ENCODE data around the gene RCSD1.

DNA sequence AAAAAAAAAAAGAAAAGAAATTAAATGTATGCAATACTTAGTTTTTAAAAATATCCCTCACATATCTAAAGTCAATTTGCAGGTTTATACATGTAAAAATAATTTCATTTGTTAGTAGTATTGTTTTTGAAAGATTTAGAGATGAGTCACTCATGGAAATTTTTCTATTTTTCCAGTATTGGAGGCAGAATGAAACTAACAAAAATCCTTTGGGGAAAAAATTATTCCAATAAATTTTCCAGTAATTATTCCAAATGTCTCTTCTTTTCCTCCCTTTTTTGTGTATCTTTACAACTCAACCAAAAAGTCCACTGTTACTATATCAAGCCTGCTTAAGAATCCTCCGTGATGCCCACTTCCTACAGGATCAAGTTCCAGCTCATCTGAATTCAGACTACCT lies 121.6 kb downstream of the RCSD1 start:
- TF ChIP-seq CHD2 (IDR thresholded peaks at IDR 0.05; ENCODE audit: borderline replicate concordance, low read depth, low read length) (no peak), SUZ12 (IDR thresholded peaks at IDR 0.05; ENCODE audit: unreplicated experiment) (no peak)
- TF ChIP-seq, protein P1, sequence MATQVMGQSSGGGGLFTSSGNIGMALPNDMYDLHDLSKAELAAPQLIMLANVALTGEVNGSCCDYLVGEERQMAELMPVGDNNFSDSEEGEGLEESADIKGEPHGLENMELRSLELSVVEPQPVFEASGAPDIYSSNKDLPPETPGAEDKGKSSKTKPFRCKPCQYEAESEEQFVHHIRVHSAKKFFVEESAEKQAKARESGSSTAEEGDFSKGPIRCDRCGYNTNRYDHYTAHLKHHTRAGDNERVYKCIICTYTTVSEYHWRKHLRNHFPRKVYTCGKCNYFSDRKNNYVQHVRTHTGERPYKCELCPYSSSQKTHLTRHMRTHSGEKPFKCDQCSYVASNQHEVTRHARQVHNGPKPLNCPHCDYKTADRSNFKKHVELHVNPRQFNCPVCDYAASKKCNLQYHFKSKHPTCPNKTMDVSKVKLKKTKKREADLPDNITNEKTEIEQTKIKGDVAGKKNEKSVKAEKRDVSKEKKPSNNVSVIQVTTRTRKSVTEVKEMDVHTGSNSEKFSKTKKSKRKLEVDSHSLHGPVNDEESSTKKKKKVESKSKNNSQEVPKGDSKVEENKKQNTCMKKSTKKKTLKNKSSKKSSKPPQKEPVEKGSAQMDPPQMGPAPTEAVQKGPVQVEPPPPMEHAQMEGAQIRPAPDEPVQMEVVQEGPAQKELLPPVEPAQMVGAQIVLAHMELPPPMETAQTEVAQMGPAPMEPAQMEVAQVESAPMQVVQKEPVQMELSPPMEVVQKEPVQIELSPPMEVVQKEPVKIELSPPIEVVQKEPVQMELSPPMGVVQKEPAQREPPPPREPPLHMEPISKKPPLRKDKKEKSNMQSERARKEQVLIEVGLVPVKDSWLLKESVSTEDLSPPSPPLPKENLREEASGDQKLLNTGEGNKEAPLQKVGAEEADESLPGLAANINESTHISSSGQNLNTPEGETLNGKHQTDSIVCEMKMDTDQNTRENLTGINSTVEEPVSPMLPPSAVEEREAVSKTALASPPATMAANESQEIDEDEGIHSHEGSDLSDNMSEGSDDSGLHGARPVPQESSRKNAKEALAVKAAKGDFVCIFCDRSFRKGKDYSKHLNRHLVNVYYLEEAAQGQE (IDR thresholded peaks at IDR 0.05; ENCODE audit: low read depth, low read length): no peak

Measured in GM12878 (cell line).